Activated CD4-positive, alpha-beta T cell treated with anti-CD3 and anti-CD28 coated beads for 1 hour (primary cell): Measurements from ENCODE around the gene TRIM64.
"Not testable (repeated sequence)": the region's sequence is repeated elsewhere in the genome, so short reads cannot be mapped to it uniquely, and the experiment has no call there.

Experiments
- DNase-seq: peaks from one replicate; pipeline ENCODE4 v3.0.0-alpha.2; 2020

TRIM64 gene, protein sequence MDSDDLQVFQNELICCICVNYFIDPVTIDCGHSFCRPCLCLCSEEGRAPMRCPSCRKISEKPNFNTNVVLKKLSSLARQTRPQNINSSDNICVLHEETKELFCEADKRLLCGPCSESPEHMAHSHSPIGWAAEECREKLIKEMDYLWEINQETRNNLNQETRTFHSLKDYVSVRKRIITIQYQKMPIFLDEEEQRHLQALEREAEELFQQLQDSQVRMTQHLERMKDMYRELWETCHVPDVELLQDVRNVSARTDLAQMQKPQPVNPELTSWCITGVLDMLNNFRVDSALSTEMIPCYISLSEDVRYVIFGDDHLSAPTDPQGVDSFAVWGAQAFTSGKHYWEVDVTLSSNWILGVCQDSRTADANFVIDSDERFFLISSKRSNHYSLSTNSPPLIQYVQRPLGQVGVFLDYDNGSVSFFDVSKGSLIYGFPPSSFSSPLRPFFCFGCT

DNA sequence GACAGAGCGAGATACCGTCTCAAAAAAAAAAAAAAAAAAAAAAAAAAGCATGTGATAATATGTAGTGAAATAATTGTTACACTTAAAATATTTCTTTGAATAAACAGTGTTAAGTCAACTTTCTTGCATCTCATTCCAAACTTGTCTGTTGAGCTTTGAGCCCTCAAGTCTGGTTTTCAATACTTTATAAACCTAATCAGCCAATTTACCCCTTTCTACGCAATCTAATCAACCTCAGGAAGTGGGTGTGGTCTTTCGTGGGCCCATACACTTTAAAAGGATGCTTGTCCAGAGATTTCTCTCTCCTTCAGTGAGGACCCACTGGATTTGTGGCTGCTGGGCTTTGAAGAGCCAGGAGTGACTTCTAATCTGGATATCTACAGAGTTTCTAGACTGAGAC is at the start of gene TRIM64:
Gene TRIM64, plus strand, starts transcription at position 301 of the 400 bp plus-strand sequence. CDS start 2,467 bp downstream, outside the sequence.
- DNase-seq, result not testable (repeated sequence)

DNA sequence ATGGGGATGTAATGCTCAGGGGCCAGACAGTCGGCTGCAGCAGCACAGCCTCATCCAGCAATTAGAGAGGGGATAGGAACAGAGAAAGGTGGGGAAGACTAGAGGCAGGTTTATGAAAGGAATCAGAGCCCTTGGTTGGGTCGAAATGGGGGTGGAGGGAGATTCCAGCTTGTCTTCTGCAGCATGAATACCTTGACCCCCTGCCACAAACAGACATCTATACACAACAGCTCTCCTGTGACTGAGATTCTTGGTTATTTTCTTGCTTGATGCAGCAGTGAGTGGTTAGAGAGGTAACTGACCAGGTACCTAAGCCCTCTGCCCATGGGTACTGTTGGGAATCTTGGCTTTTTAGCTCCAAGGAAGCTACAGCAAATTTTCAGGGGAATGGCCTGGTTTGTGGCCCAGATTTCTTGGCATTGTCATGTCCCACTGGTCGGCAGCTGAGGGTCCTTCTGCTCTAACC is 43.6 kb upstream of the TRIM64 start, which contains the start of gene TRIM49D1:
Gene TRIM49D1, minus strand, starts transcription at position 51 of the 466 bp plus-strand sequence. CDS start 4,535 bp downstream, outside the sequence.
- DNase-seq, result no peak

DNA sequence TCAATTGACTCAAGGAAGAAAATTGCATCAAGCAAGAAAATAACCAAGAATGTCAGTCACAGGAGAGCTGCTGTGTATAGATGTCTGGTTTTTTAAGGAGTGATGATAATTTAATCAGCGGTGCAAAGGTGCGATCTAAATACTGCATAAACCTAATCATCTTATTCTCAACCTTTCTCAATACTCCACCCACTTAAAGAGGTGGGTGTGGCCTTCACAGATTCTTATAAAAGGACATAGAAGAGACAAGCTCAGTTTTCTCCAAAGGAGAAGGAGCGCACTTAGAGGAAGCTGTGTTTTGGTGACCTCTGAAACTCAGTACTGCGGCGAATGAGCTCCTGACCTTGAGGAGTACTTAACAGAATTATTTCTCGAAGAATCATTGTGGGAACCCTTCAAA is 42.1 kb upstream of the TRIM64 start, which contains the start of gene TRIM49D2:
Gene TRIM49D2, plus strand, starts transcription at position 301 of the 400 bp plus-strand sequence. CDS start 2,698 bp downstream, outside the sequence.
- not testable (repeated sequence) for DNase-seq

DNA sequence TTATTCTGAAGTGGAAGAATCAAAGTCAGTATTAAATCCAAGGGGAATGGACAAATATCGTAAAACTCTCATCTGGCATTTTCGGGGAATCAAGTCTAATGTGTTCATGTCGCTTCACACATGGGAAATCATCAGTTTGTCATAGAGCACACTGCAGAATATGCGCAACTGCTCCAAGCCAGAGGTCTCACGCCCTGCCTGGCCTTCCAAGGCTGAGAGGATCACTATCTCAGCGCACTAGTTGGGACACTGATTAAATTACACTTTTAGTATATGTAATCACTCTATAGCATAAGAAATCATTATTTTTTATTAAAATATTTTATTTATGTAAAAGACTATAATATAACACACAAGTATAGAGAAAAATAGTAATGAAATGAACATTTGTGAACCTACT is 5.0 kb upstream of the TRIM64 start:
- DNase-seq, result not testable (repeated sequence)
